COLO668 (cell line): Measurements from ENCODE around the gene UBASH3B.
"Not testable (repeated sequence)": the region's sequence is repeated elsewhere in the genome, so short reads cannot be mapped to it uniquely, and the experiment has no call there.

ENCODE experiments used
- DNase-seq: peaks from one replicate; lab custom pipeline; 2025; ENCODE audit not compliant: unreplicated experiment; lab: John Stamatoyannopoulos, UW

The UBASH3B gene

GRCh38 chr11:122729139-122729538 is 73.6 kb downstream of the UBASH3B start:
- DNase-seq = no peak

- not testable (repeated sequence) for DNase-seq
Measured at GRCh38 chr11:122730694-122731093, 75.2 kb downstream of the UBASH3B start.

DNA sequence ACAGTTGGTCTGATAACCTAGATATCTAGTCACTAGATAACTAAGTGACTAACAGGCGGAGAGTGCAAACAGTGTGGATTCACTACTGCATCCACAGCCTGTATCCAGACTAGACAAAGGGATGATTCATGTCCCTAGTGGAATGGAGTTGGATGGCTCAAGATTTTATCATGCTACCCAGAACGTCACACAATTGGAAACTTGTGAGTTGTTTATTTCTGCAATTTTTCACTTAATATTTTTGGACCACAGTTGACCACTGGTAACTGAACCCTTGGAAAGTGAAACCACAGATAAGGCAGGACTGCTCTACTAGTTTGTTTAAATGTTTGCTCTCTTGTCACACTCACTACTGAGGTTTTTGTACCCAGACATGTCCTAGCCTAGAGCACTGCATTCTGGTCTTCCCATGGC is 76.0 kb downstream of the UBASH3B start:
- no peak for DNase-seq

DNA sequence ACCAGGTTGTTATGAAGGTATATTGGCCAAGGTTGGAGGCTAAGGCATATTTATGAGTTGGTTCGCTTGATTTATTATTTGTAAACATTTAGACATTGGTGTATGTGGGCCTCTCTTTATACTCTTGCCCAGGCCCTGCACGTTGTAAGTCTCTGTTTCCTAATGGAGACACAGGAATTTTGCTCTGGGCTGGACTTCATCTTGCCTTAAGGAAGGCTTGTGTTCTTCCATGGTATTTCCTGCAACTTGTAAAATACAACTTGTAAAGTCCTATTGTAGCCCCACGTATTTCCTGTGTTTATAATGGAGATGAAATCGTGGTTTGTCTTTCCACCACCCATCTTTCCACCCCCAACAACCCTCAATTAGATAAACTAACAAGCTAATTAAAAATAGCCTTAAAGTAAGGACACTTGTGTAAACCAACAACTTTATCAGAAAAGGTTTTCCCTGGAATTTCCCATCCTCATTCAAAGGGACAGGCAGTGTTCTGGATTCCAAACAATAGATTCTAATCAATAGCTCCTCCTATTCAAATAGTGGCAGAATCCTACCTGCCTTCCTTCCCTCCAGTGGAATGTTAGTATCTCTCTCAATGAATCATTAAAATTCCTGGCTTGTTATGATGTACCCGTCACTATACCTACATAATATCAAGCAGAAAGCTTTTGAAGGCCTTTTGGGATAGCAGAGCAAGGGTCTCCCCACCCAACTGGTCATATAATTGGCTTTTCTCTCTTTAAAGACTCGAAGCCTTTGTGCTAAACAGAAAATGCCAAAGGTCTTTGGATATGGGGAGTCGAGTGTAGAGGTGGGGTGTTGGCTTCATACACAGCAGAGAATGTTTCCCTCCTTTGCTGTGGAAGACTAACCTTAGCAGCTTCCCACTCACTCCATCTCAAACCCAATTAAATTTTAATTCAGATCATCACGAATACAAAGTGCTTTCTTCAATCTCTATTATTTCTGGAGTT is 77.1 kb downstream of the UBASH3B start:
- DNase-seq = no peak

DNA sequence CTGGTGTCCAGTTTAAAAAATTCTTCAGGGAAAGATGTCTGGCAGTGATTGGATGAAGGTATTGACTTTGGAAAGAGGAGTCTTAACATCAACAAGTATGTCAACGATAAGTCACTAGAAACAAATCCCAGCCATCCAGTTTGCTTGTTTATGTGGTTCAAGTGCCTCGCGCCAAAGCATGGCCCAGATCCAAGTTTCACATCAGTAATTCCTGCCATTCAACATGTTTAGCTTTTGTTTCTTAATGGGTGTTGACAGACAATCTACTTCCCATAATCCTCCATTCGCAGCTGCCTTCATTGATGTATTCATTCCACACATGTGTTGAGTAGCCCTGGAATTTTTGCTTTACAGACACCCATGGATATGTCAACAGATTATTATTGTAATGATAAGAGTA is 77.8 kb downstream of the UBASH3B start:
- DNase-seq = no peak

DNA sequence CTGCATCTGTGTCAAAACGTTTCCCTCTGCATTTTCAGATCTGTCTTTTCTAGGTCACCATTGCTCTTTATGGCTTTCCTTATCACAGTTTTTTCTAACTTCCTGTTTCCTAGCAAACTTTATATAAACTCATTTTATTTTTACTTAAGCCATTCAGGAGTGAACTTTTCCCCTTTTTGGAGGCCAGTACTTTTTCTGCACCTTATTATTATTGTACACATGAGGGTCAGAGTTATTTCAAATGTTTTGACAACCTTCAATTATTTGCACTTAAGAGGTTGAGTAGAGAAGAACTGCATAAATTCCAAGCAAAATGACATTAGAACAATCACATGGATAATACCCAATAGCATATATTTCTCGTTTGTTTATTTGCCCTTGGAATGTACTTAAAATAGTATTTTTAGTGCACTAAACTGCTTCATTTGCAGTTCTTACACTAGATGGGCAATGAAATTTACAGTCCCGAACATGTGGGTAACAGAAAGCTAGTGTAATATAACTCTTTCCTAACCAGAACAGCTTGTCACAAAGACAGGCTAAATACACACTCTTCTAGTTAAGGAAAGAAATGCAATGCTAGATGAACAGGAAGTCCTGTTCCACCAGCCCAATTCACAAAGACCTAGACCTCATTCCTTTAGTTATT is 79.5 kb downstream of the UBASH3B start:
- DNase-seq = no peak

- DNase-seq = no peak
Measured at GRCh38 chr11:122737951-122738693, 82.6 kb downstream of the UBASH3B start.

DNA sequence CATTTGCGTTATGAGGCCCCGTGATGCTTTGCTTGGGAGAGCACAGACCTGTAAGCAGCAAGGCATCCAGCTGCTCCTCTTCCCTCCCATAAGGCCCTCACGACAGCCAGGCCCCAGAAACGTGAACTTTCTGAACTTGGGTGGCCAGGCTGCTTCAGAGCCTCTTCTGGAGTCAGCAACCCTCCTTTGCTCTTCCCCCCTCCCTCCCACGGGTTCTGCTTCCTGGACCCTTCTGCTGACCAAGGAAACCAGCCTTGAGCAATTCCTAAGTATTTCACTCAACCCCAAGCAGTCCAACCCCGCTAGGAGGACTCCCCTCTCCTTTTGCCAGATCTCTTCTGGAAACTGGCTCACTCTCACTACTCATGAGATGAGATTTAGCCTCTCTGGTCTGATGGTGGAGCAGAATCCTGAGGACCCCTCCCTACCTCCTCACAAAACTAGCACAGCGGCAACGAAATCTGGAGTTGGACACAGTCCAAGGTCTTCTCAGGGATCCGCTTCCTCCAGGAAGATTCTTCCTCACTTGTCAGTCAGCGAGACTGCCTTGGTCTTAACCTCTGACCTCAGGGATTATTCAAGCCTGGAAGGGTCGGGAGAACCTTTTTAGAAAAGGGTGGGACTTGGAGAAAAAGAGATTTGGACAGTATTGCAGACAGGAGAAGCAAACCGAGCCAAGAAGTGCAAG is 86.2 kb downstream of the UBASH3B start:
- no peak for DNase-seq

- DNase-seq = no peak
Measured at GRCh38 chr11:122742301-122743018, 86.9 kb downstream of the UBASH3B start.

DNA sequence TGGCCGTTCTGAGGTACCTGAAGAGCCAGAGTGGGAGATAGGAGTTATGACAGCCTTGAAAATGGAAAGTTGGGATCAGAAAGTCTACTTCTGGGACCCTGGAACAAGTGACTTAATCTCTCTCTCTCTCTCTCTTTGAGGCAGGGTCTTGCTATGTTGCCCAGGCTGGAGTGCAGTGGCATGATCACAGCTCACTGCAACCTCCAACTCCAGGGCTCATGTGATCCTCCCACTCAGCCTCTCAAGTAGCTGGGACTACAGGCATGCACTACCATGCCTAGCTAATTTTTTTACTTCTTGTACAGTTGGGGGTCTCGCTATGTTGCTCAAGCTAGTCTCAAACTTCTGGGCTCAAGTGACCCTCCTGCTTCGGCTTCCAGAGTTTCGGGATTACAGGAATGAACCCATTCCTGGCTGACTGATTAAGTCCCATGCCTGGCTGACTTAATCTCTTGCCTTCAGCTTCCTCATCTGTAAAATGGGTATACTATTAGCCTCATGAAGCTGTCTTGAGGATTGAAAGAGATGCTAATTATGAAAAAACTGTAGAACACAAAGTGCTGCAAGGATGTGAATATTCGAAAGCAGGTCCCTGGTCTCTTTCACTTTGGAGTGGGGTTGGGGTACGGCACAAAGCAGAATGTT is 87.7 kb downstream of the UBASH3B start:
- DNase-seq = no peak

GRCh38 chr11:122743949-122744348 is 88.4 kb downstream of the UBASH3B start:
- no peak for DNase-seq

- DNase-seq = no peak
Measured at GRCh38 chr11:122744357-122744756, 88.8 kb downstream of the UBASH3B start.

DNA sequence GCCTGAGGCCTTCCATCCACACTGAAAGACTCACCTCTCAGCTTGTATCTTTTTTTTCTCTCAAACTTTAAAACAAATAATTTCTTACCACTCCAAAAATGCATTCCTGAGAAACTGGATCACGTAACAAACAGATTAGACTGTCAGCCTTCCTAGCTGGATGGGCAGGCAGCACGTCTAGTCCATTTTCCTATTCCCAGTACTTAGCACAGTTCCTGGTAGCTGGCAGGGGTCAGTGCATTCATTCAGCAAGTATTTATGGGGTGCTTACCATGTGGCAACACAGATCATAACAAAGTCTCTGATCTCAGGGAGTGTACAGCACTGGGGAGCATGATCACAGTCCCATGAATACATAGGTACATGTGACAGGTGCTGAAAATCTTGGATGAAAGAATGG is 89.6 kb downstream of the UBASH3B start:
- DNase-seq = no peak

- no peak for DNase-seq
Measured at GRCh38 chr11:122746050-122746478, 90.5 kb downstream of the UBASH3B start.

DNA sequence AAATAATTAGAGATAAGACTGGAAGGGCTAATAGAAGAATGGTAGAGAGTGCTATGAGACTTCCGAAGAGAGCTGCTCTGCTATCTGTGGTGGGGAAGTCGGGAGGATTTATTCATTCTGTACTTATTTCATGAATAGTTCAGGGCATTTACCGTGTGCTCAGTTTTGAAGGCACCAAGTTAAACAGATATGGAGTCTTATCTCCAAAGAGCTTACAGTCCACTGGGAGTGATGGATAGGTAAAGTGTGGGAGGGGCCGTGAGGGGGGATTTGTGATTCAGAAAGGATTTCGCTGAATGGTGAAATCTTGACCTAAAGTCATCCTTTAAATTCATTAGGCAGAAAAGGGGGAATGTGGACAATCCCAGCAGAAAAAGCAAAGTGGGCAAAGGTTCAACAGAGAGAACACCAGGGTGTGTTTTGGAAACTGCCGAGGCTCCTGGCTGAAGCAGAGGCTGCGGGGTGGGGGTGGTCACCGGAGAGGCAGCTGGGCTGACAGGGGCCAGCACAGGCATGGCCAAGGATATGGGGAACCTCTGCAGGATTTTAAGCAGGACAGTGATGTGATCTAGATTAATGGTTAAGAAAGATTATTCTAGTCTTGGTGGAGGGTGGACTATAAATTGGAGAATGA is 91.2 kb downstream of the UBASH3B start:
- no peak for DNase-seq

GRCh38 chr11:122747351-122747781 is 91.8 kb downstream of the UBASH3B start:
- DNase-seq = no peak

DNA sequence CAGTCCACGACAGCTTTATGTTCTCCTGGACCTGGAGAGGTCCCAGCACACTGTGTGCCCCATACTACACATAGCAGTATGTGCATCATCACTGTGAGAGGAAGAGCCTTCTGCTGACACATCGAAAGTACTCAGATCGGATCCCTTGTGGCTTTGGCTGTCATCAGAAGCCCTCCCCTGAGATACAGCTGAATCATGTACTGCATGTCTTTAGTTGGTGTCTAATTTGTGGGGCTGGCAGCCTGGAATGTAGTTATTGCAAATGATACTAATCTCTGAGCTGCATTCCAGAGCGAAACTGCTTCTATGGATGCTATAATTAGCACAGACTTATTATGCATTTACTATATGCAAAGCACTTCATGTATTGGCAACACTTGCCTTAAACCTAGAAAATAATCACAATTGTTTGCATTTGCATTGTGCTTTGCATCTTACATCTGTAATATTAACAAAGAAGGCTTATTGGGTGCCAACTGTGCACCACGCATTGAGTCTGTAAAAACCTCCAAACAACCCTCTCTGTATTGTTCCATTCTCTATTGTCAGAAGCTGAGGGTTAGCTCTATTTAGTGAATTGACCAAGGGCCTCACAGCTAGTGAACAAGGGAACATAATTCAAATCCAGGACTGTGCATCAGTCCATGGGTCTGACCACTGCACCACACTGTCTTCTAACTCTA is 93.6 kb downstream of the UBASH3B start:
- no peak for DNase-seq

DNA sequence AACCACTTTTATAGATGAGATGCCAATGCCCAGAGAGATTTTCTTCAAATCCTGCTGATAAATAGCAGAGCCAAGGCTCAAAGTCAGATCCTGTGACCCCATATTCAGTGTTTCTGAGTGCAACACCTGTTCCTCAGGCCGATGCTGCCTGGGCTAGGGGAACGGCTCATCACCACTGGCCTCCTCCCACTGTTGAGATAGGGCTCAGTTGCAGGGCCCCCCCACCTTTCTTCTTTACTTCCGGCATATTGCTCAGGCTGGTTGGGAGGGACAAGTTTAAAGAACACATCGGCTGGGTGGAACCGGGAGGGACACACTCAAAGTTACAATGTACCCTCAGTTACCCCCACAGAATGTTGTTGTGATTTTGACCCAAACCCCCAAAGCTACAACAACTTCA is 94.5 kb downstream of the UBASH3B start:
- DNase-seq = no peak
